Right renal pelvis (tissue), 4 donors: ENCODE data around the gene GPR161. TPM values are rescaled to one million over a fixed set of nuclear protein-coding genes. Genes with fewer than 3 reads are reported as not detected.

Experiments used
- DNase-seq, 4 donors: peaks; one replicate each; pipeline ENCODE4 v3.0.0-alpha.2; 2013; ENCODE audit warnings: low read depth in 4 of 4, low spot score in 3 of 4, missing footprints in 1 of 4
- polyA plus RNA-seq, 4 donors: library from polyadenylated mRNA; unstranded; fragments of 120-200 nt; gene quantifications; one replicate each; pipeline ENCODE4 v1.2.1, GENCODE V29; 2013; ENCODE audit not compliant: insufficient read length in 4 of 4

GPR161 gene
- polyA plus RNA-seq, 4 donors = 20.0 to 23.3 (median 20.8) TPM

GRCh38 chr1:168050880-168051279 lies 85.8 kb downstream of the GPR161 start:
- no peak for DNase-seq

- DNase-seq = no peak
Observed at GRCh38 chr1:168050307-168050706, 86.4 kb downstream of the GPR161 start.

GRCh38 chr1:168045311-168045710 lies 91.4 kb downstream of the GPR161 start:
- no peak for DNase-seq

GRCh38 chr1:168042362-168042761 lies 94.4 kb downstream of the GPR161 start:
- DNase-seq = no peak

GRCh38 chr1:168035345-168035744 lies 101.4 kb downstream of the GPR161 start:
- DNase-seq = no peak

- no peak for DNase-seq
Observed at GRCh38 chr1:168032029-168032428, 104.7 kb downstream of the GPR161 start.

GRCh38 chr1:168031627-168032026 lies 105.1 kb downstream of the GPR161 start:
- DNase-seq = no peak

GRCh38 chr1:168031198-168031597 lies 105.5 kb downstream of the GPR161 start:
- no peak for DNase-seq

Other genes starting within 250 kb of the GPR161 start
- under 1 TPM; 0.24 to 0.66 (median 0.46) TPM for gene ADCY10, start 222.8 kb downstream of the GPR161 start, polyA plus RNA-seq
- 10 to 100 TPM; 78.6 to 82.7 (median 80.4) TPM for gene DCAF6, start 200.2 kb downstream of the GPR161 start, polyA plus RNA-seq
- gene MPC2, start 199.9 kb downstream of the GPR161 start, polyA plus RNA-seq = 100 to 1,000 TPM; 210 to 225 (median 215) TPM
- gene TIPRL, start 42.0 kb upstream of the GPR161 start, polyA plus RNA-seq = 10 to 100 TPM; 41.0 to 58.9 (median 56.3) TPM
- 10 to 100 TPM; 14.2 to 19.9 (median 17.4) TPM for gene SFT2D2, start 89.1 kb upstream of the GPR161 start, polyA plus RNA-seq
- gene TBX19, start 143.9 kb upstream of the GPR161 start, polyA plus RNA-seq = 1 to 10 TPM; 2.2 to 2.7 (median 2.5) TPM